HG02623 (cell line): ENCODE results near the gene LRIT2.

Experiments
- ATAC-seq: cut with Tn5 transposase; IDR thresholded peaks from one replicate; pipeline ENCODE4 v1.9.1; 2021; ENCODE audit warnings: moderate library complexity; ENCODE audit not compliant: unreplicated experiment

Gene LRIT2, protein sequence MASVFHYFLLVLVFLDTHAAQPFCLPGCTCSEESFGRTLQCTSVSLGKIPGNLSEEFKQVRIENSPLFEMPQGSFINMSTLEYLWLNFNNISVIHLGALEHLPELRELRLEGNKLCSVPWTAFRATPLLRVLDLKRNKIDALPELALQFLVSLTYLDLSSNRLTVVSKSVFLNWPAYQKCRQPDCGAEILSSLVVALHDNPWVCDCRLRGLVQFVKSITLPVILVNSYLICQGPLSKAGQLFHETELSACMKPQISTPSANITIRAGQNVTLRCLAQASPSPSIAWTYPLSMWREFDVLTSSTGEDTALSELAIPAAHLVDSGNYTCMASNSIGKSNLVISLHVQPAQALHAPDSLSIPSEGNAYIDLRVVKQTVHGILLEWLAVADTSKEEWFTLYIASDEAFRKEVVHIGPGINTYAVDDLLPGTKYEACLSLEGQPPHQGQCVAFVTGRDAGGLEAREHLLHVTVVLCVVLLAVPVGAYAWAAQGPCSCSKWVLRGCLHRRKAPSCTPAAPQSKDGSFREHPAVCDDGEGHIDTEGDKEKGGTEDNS

DNA sequence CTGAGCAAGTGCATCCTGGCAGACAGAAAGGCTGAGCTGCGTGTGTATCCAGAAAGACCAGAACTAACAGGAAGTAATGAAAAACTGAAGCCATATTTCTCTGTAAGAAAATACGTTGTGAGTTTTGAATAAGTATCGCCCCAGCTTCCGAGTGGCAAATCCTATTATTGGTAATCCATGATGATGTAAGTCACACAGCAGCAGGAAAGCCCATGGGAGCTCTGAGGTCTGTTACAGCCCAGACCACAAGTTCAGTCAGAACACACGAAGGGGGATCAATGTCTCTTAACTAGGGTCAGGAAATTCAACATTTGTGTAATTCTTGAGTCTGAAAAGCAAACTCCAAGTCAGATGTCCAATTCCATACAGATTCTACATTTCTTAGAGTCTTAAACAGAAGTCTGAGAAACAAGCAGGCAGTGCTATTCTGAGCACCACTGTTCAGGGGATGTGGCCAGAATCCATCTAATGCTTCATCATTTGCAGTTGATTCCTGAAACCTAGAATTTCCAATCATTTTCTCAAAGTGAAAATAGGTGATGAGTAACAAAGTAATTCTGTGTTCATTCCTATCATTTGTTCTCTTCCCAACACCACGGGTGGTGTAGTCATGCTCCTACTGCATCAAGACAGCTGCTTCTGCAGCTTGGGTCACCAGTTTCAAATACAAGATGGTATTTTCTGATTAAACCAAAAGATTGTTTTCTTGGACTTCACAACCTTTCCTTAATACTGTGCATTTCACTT is at the start of gene LRIT2:
Gene LRIT2, minus strand, starts transcription at position 118 of the 747 bp plus-strand sequence. Its CDS starts 24 bp downstream, at position 94.
- ATAC-seq, result no peak

DNA sequence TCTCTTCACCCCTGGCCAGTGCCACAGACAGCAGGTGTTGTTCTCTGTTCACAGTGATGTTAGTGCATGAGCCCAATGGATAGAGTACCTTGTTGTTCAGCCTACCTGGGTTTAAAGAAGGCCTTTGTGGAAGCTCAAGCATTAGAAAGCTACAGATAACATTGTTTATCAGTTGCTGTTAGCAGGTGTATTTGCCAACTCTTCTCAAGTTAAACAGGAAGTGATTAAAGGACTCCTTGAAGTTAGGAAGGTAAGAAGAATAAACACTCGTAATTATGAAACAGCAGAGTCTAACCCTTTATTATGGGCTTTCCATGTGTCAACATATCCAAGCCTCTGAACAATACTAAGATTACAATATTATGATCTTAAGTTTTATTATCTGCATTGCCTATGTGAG is 45.4 kb upstream of the LRIT2 start:
- ATAC-seq, result no peak

DNA sequence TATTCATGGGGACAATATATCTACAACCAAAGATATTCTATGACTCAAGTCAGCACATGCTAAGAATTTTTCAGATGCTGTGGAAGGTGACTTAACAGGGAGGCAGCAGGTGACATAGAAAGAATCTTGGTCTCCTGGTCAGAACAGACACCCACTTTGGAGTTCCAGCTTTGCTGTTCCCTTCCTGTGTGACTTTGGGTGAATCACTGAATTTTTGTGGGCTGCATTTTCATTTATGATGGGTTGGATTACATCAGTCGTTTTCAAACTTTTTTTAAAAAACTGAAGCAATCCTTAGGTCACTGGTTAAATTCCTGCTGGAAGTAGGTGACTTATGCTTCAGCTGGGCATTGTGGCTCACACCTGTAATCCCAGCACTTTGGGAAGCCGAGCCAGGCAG is 44.4 kb upstream of the LRIT2 start:
- ATAC-seq, result no peak

DNA sequence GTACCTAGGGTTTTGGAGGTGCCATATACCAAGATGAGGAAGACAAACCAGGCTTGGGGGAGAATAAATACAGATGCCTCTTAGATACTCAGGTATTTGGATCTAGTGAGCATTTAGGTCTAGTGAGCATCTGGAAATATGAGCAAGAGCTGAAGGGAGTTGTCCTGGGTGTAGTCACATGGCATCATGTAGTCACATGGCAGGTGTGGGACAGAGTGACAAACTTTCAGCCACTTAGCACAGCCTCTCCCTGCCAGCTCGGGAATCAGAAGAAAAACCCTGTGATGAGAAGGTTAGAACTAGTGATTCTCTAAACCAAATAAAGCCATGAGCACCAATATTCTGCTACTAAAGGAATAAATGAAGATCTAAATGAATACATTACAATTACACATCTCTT is 43.8 kb upstream of the LRIT2 start:
- no peak for ATAC-seq

DNA sequence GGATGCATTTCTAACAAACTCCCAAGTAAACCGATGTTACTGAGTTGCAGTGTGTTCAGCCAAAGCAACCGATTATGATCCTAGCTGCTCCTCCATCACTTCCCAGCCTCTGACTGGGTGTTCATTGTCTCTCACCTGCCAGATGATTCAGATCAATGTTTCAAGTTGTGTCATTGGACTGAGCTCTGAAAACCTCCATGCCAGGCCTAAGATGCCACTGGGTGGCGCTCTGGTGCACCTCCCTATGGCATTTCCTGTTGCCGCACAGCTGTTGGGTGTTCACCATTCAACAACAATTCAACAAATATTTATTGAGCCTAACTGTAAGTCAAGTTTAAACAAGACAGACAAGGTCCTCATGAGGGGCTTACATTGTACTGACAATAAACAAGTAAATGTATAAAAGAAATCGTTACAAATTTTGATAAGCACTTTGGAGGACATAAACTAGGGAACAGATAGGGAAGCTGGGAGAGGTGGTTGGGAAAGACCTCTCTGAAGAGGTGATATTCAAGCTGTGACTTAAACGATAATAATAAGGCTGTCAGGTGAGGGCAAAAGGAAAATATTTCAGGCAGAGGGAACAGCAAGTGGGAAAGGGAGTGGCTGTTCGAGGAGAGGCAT is 42.3 kb upstream of the LRIT2 start:
- peak; percentile 45 for ATAC-seq

DNA sequence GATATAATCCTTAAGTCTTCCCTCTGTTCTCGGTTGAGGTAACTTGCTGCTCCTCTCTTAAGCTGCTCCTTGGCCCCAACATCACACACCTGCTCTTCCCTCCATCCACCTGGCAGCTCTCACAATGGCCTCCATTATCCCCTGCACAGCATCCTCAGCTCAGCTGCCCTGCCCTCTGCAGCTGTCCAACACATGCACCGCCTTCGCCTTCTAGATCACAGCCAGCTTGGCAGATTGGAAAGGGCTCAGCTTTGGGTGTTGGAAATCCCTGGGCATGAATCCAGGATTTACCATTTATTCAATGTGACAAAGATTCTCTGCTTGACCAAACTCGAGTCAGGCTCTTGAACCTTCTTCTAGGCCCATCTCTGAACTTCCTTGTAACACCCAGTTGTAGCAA is 40.1 kb upstream of the LRIT2 start:
- ATAC-seq, result no peak

DNA sequence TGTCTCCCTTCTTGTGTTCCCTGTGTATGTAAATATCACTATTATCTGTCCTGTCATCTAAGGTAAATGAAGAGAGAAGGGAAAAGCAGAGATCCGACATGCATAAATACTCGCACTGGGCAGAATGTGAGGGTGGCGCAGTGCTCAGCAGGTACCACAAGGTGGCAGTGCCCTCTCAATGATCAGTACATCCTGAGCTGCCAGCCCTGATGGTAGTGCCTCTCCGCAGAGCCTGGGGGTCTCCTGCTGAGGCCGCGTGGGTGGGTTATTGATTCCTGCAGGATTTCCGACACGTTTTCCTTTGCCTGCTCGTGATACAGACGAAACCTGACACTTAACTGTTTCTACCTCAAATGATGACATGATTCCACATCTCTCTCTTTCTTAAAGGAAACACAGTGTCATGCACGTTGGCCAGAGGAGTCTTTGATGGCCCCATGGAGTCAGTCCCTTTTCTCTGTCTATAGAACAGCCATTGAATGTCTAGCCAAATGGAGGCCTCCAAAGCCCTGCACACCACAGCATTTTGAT is 39.3 kb upstream of the LRIT2 start:
- peak; percentile 78 for ATAC-seq

DNA sequence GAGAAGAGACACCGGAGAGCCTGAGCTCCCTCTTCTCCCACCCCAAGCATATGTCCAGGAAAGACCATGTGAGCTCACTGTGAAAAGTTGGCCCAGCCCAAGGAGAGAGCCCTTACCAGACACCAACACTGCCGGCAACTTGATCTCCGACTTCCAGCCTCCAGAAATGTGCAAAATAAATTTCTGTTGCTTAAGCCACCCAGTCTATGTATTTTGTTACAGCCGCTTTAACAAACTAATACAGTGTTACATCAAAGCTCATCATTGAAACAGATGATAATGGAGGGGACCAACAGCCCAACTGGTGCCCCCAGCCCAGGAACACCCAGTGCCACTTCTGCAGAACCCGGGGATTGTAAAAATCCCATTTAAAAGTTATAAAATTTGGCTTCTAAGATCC is 38.4 kb upstream of the LRIT2 start:
- no peak for ATAC-seq

DNA sequence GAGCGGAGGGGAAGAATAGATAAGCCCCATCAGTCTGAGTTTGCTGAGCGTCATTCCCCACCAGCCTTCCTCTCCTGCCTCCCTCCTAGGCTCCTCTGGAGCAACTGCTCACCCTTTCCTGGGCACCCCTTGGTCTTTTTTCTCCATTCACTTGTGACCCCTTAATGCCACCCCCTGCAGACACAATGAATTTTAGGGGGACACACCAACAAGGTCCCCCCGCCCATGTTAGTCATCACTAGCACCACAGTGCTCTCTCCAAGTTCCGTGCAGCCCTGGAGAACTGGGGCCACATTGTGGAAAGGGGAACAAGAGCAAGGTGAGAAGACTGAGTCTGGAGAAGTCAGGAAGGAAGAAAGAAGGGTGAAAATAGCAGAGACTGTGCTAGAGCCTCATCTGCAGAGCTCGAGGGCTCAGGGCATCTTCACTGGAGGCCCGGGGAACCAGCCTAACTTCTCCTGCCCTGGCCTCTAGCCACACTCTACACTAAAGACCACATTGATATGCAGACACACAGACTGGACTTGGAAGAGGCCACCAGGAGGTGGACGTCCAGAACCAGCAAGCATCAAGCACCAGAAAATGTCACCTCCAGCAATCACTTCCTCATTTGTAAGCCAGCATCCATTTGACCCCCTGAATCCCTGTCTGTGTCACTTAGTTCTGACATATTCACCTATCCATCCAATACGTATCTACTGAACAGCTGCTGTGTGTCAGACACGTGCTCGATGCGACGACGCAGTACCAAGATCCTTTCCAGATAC is 37.0 kb upstream of the LRIT2 start:
- ATAC-seq, result no peak

DNA sequence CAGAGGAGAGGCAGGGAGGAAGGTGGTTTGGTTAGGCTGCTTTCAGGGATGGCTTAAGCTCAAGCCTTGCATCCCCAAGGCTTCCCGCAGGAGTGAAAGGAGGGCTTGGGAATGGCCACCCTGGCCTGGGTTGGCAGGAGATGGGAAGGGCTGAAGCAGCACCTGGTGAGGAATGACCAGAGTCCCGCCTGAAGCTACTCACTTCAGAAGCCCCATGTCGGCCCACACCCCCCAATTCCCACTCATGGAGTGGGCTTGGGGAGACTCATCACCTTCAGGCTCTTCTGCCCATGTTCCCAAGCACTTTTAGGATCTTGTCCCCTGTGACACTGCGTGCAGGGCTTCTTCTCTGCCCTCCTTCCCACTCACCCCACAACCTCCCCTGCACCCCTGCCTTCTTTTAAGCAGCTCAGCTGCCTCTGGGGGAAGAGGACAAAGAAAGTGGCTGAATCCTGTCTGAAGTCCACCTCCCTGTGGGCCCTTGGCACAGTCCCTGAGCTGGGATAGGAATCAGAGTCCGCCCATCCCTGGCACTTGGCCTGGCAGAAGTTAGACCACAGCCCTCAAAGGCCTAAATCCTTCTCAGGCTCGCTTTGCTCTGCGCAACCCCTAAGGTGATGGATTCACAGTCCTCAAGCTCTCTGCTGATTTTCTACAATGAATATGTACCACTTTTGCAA is 36.0 kb upstream of the LRIT2 start:
- ATAC-seq, result no peak

DNA sequence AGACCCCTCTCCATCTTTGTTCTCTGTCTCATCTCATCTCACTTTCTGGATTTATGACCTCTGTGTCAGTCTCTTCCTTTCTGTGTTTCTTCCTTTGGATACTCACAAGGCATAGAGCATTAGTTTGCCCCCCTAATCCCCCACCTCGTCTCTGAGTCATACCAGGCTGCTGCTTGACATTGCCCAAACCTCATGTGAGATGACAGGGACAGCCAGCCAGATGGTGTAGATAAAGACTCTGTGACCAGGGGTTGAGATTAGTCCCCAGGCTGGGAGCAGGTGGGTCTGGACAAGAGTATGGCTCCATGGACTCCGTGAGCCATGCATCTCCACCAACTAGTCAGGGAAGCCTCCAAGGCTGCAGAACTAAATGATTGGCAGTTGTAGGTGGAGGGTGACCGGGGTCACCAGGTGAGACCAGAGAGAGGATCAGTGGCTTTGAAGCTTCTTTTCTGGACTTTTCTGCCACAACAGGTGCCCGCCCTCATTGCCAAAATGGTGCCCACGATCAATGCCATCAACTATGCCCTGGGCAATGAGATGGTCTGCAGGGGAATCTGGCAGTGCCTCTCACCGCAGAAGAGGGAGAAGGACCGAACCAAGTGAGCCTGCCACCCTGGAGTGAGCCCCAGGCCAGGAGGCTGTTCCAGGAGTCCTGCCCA is 32.8 kb upstream of the LRIT2 start:
- no peak for ATAC-seq

DNA sequence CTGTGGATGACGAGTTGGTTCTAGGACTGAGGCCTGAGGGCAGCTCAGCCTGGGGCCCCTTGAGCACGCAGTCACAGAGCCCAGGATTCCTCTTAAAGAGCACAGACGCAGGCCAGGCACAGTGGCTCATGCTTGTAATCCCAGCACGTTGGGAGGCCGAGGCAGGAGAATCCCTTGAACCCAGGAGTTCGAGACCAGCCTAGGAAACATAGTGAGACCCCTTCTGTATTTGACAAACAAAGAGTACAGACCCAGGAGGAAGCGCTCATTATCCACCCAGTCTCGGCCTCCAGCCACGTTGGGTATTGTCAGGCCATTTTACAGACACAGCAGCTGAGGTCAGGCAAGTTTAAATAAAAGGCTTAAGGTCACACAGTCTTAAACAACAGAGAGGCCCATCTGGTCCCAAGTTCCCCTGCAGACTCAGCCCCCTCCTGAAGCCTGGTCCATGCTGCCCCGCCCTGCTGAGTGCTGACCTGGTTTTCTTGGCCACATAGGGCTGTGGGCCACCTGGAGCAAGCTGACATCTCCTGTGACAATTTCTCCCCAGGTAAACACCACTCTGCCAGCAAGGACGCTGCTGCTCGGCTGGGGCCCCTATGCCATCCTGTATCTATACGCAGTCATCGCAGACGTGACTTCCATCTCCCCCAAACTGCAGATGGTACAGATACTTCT is 32.1 kb upstream of the LRIT2 start:
- ATAC-seq, result no peak

DNA sequence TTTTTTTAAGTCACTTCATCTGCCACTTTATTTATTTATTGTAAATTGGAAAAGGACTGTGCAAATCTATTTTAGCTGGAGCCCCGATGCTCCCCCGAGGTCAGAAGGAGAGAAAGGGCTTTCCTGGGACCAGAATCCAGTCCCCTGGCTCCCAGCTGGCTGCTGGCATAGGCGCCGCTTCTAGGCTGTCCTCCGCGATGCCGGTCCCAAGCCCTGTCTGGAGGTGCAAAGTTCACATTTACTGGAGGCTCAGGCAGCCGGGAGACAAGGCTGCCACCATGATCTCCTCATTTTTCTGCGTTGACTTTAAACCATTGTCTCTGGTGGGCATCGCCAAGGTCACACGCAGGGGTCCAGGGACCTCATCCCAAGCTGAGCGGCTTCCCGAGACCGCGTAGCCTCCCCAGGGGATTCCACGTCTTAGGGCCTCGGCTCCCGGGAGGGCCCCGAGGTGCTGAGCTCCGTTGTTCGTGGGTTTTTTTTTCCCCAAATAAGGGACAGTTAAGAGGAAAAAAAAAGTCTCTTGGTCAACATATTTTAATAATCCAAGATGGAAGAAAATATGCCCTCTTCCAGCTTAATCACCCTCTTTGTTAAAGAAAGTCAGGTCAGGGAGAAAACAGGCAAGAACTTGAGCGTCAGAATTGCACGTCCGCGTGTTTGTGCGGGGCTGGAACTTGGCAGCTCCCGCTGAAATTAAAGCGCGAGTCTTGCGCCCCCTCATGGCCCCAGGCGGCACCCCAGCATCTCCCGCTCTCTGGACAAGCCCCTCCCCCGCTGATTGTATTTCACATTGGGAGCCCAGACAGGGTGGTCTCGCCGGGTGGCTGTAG is 31.4 kb upstream of the LRIT2 start:
- ATAC-seq, result no peak

DNA sequence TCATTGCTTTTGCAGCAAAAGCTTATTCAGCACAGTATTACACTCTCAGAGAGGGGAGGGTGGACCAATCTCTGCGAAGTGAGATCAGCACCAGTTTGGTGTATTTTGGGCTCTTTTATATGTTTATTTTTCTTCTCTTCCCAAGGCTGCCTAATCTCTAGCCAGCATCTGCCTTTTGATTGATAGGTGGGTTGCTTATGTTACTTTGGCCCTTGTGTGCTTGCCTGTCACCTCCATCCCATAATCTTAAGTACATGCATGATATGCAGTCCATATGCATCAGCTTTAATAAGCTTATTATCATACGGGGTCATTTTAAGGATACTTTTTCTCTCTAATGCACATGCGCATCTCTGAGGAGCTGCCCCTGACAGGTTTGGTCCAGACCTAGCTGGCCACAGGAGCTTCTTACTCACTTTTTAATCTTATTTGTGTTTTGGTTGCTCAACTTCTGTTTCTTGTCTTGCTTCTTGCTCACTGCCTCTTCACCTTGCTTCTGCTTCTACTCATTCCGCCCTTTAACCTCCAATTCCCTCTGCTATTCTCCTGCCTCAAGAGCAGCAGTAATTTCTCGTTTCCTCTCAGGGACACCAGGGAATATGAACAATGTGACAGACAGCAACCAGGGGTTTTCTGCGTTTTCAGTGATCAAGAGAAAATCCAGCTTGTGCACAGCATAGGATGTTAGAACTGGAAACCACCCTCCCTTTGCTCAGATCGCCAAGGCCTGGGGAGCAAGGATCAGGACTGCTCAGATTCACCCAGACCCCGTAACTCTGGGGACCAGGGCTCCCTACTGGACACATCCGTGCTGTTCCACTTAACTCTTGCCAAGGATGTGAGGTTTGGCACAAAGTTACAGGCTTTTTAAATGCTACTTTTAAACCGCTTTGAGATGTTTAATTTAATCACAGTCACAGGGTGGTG is 29.5 kb upstream of the LRIT2 start:
- ATAC-seq, result no peak

DNA sequence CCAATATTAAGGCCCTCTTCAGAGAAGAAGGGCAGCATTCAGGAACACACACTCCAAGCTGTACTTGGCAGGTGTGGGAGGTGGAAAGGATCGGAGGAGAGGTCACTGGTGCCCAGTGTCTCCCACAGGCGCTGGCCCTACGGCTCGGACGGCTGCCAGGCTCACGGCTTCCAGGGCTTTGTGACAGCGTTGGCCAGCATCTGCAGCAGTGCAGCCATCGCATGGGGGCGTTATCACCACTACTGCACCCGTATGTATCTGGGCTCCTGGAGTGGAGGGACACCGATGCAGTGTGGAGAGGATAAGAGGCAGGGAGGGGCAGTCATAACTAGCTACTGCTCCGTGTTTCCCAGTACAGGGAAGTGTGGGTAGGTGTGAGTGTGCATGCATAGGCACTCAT is 23.4 kb upstream of the LRIT2 start:
- no peak for ATAC-seq

DNA sequence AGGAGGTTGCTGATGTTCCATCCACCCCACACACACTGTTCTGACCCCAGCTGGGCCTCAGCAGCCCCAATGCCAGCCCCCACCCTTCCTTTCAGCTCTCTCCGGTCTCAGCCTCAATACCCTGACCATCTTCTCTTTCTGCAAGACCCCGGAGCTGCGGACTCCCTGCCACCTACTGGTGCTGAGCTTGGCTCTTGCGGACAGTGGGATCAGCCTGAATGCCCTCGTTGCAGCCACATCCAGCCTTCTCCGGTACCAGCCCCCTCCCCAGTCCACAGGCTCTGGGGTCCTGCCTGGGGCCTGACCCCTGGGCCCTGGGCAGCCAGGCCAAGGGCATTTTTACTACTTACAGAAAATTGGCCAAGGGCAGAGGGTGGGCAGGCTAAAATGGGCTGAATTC is 22.2 kb upstream of the LRIT2 start:
- no peak for ATAC-seq

DNA sequence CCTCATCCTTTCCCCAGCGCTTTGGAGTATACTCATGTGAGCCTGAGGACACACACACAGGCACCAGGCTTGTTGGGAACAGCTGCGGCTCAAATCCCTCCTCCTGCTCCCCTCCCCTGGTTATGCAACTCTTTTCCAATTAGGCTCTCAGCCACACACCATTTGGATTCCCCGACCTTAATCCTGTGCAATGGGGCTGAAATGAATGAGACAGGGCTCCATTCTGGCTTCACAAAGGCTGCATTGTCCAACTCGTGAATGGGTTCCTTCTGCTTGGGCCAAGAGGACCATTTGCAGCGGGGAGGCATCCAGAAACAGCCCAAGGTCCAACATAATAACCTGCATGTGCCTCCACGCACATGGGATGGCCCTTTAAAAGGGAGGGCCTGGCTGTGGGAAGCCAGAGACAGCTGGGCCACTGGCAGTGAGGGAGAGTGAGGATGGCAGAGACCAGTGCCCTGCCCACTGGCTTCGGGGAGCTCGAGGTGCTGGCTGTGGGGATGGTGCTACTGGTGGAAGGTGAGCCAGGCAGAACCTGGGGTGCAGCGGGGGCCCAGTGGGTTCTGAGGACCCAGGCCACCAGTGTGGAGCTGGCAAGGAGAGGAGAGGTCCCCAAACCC is 19.4 kb upstream of the LRIT2 start, which contains the start of gene RGR:
Gene RGR, plus strand, starts transcription at position 403 of the 620 bp plus-strand sequence. Its CDS starts 38 bp downstream, at position 441.
- no peak for ATAC-seq
